HepG2 (cell line): ENCODE results near the gene CCNF. TPM values are rescaled to one million over a fixed set of nuclear protein-coding genes. Genes with fewer than 3 reads are reported as not detected.
A peak's percentile ranks its signal among the peaks of the same experiment; 100 is the strongest.

Experiments used
- DPF2 ChIP-seq: sonication (generic); formaldehyde crosslinking; IDR thresholded peaks from 2 replicates; pipeline ENCODE4 v1.4.0; 2020; ENCODE audit warnings: mild to moderate bottlenecking, low read depth, missing genetic modification reagents, borderline replicate concordance
- ERF ChIP-seq: IDR thresholded peaks from 2 replicates; pipeline ENCODE4 v1.6.1; 2018; ENCODE audit warnings: missing biosample characterization, missing genetic modification reagents
- ESRRA ChIP-seq: sonication (generic); formaldehyde crosslinking; IDR thresholded peaks from 2 replicates; pipeline ENCODE4 v1.5.1; 2020; ENCODE audit warnings: mild to moderate bottlenecking, low read depth, missing genetic modification reagents
- FLYWCH1 ChIP-seq: sonication (generic); formaldehyde crosslinking; IDR thresholded peaks from 2 replicates; pipeline ENCODE4 v1.8.1; 2023; ENCODE audit warnings: mild to moderate bottlenecking, missing genetic modification reagents
- FOSL2 ChIP-seq: sonication (generic); formaldehyde crosslinking; IDR thresholded peaks from 2 replicates; pipeline ENCODE4 v1.4.0; 2020; ENCODE audit warnings: missing genetic modification reagents
- HNF4A ChIP-seq: sonication (generic); formaldehyde crosslinking; IDR thresholded peaks from 2 replicates; pipeline ENCODE4 v1.4.0; 2020; ENCODE audit warnings: missing genetic modification reagents
- NAIF1 ChIP-seq: sonication (generic); formaldehyde crosslinking; IDR thresholded peaks from 2 replicates; pipeline ENCODE4 v1.5.0; 2020; ENCODE audit warnings: mild to moderate bottlenecking, missing genetic modification reagents, borderline replicate concordance
- NFE2 ChIP-seq: sonication (generic); formaldehyde crosslinking; IDR thresholded peaks from 2 replicates; pipeline ENCODE4 v1.4.0; 2020; ENCODE audit warnings: missing genetic modification reagents
- NFIB ChIP-seq: sonication (generic); formaldehyde crosslinking; IDR thresholded peaks from 2 replicates; pipeline ENCODE4 v1.9.0; 2021; ENCODE audit warnings: missing genetic modification reagents, mild to moderate bottlenecking, borderline replicate concordance
- NR2F2 ChIP-seq: IDR thresholded peaks from 2 replicates; pipeline ENCODE4 v1.6.1; 2012; ENCODE audit warnings: low read depth, inconsistent platforms, borderline replicate concordance
- SP5 ChIP-seq: IDR thresholded peaks from 2 replicates; pipeline ENCODE4 v1.6.1; 2016; ENCODE audit warnings: low read depth, borderline replicate concordance
- SRSF1 ChIP-seq: fragments of 200-400 bp; formaldehyde crosslinking; optimal IDR thresholded peaks from 2 replicates; pipeline ENCODE3; 2017; ENCODE audit warnings: mild to moderate bottlenecking, low read depth, low read length, moderate library complexity
- TGIF2 ChIP-seq: IDR thresholded peaks from 2 replicates; pipeline ENCODE4 v1.6.1; 2016; ENCODE audit warnings: control low read depth, missing compliant biosample characterization
- ZBTB3 ChIP-seq: sonication (generic); formaldehyde crosslinking; IDR thresholded peaks from 2 replicates; pipeline ENCODE4 v1.4.0; 2020; ENCODE audit warnings: low read depth, mild to moderate bottlenecking, moderate library complexity, missing genetic modification reagents, borderline replicate concordance
- ZNF337 ChIP-seq: sonication (generic); formaldehyde crosslinking; IDR thresholded peaks from 2 replicates; pipeline ENCODE4 v1.5.1; 2020; ENCODE audit warnings: missing genetic modification reagents, low read depth, mild to moderate bottlenecking, borderline replicate concordance
- ZNF383 ChIP-seq: sonication (generic); formaldehyde crosslinking; IDR thresholded peaks from 2 replicates; pipeline ENCODE4 v1.4.0; 2020; ENCODE audit warnings: missing genetic modification reagents, mild to moderate bottlenecking, borderline replicate concordance
- ZNF510 ChIP-seq: sonication (generic); formaldehyde crosslinking; IDR thresholded peaks from 2 replicates; pipeline ENCODE4 v1.4.0; 2020; ENCODE audit warnings: low read depth, mild to moderate bottlenecking, missing genetic modification reagents
- ZNF557 ChIP-seq: sonication (generic); formaldehyde crosslinking; IDR thresholded peaks from 2 replicates; pipeline ENCODE4 v1.4.0; 2020; ENCODE audit warnings: missing genetic modification reagents
- ZNF629 ChIP-seq: sonication (generic); formaldehyde crosslinking; conservative IDR thresholded peaks from 2 replicates; pipeline ENCODE4 v1.5.0; 2020; ENCODE audit warnings: missing genetic modification reagents
- ZNF672 ChIP-seq: sonication (generic); formaldehyde crosslinking; IDR thresholded peaks from 2 replicates; pipeline ENCODE4 v1.8.1; 2022; ENCODE audit warnings: missing genetic modification reagents
- polyA plus RNA-seq, 8 experiments: library from polyadenylated mRNA; depleted of rRNA in 3 of 8; stranded (reverse) in 7 of 8; unstranded in 1 of 8; fragments of >200 nt; fragmentation: Illumina TruSeq in 4 of 8; extraction: Trizol in 4 of 8; gene quantifications; 2 replicates each; pipeline versions ENCODE4 v1.2.1 to v1.2.3, GENCODE V29; 2011 to 2016; ENCODE audit warnings: low read depth in 4 of 8, missing spikeins in 1 of 8, mixed read lengths in 1 of 8; ENCODE audit not compliant: insufficient read depth in 1 of 8
- total RNA-seq, 5 experiments: library from RNA; depleted of rRNA; stranded (reverse); fragments of >200 nt; fragmentation: Illumina TruSeq; extraction: Trizol; gene quantifications; 2 replicates each; pipeline ENCODE4 v1.2.3, GENCODE V29; 2016; ENCODE audit warnings: low read depth in 1 of 5
- TF ChIP-seq, protein P1 (sequence below): sonication (generic); formaldehyde crosslinking; IDR thresholded peaks from 2 replicates; pipeline ENCODE4 v1.4.0; 2020; ENCODE audit warnings: missing genetic modification reagents, mild to moderate bottlenecking, borderline replicate concordance
- TF ChIP-seq, protein P2 (sequence below): sonication (generic); formaldehyde crosslinking; IDR thresholded peaks from 2 replicates; pipeline ENCODE4 v1.8.1; 2022; ENCODE audit warnings: mild to moderate bottlenecking, missing genetic modification reagents
- TF ChIP-seq, protein P3 (sequence below): sonication (generic); formaldehyde crosslinking; IDR thresholded peaks from 2 replicates; pipeline ENCODE4 v1.4.0; 2020; ENCODE audit warnings: missing genetic modification reagents, borderline replicate concordance

Gene CCNF
- total and polyA plus RNA-seq, 2 of the 13 experiments (the other 11 are each of a cell fraction or from before 2014, with no cell fraction given), result 6.4 to 22.8 TPM

DNA sequence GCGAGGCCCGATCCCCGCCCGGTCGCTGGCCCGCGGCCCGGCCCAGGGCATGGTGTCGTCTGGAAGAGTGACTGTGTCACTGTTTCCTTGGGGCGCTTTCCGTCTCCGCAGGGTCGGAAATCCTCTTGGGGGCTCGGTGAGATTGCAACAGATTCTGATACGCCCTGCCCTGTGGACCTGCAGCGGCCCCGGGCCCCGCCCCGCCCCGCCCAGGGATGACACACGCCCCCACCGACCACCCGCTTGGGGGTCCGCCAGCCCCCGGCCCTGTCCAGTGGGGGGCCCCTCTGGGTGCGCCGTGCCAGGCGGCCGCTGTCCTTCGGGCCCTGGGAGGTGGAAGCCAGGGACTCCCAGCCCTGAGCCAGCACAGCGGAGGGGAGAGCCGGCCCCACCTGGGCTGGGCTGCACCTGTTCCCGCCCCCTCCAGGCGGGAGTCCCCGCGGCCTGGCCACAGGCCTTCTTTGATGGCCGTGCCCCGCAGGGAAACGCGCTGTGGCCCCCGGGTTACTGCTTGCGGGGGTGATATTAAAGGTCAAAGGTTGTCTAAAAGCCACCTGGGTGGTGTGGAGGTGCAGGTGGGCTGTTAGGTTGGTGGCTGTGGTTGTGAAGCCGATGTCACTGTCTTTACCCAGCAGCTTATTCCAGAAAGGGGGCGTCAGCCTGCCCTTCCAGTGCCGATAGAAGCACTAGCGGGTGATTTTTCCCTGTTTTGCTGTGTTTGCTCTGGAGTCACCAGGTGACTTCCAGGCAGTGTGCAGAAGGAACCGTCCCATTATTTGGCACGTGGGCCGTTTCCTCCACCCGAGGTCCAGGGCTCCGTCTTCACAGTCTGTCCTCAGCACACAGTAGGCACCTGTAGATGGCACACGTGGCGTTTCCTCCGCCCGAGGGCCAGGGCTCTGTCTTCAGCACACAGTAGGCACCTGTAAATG lies 46.4 kb downstream of the CCNF start (continued):
- TF ChIP-seq FLYWCH1 (CRISPR knock-in tag) (no peak), NAIF1 (CRISPR knock-in tag) (no peak), SP5 (no peak; the same call in 1 of the 2 replicates), ERF (no peak), ZNF510 (CRISPR knock-in tag) (no peak), TGIF2 (CRISPR knock-in tag) (no peak), SRSF1 (peak; percentile 82), ESRRA (no peak), ZNF383 (no peak), DPF2 (CRISPR knock-in tag) (no peak), HNF4A (CRISPR knock-in tag) (no peak), ZNF337 (CRISPR knock-in tag) (no peak), ZNF557 (CRISPR knock-in tag) (no peak), ZBTB3 (no peak), NFE2 (CRISPR knock-in tag) (no peak), ZNF672 (CRISPR knock-in tag) (no peak), NR2F2 (no peak), NFIB (CRISPR knock-in tag) (no peak), FOSL2 (CRISPR knock-in tag) (0 out of 2 replicates have a peak, but pooled peaks have one; percentile 9), ZNF629 (CRISPR knock-in tag) (no peak)
- TF ChIP-seq, protein P1, sequence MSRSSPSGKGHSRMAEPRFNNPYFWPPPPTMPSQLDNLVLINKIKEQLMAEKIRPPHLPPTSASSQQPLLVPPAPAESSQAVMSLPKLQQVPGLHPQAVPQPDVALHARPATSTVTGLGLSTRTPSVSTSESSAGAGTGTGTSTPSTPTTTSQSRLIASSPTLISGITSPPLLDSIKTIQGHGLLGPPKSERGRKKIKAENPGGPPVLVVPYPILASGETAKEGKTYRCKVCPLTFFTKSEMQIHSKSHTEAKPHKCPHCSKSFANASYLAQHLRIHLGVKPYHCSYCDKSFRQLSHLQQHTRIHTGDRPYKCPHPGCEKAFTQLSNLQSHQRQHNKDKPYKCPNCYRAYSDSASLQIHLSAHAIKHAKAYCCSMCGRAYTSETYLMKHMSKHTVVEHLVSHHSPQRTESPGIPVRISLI (CRISPR knock-in tag), result no peak
- TF ChIP-seq, protein P2, sequence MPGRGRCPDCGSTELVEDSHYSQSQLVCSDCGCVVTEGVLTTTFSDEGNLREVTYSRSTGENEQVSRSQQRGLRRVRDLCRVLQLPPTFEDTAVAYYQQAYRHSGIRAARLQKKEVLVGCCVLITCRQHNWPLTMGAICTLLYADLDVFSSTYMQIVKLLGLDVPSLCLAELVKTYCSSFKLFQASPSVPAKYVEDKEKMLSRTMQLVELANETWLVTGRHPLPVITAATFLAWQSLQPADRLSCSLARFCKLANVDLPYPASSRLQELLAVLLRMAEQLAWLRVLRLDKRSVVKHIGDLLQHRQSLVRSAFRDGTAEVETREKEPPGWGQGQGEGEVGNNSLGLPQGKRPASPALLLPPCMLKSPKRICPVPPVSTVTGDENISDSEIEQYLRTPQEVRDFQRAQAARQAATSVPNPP (CRISPR knock-in tag), result no peak
- TF ChIP-seq, protein P3, sequence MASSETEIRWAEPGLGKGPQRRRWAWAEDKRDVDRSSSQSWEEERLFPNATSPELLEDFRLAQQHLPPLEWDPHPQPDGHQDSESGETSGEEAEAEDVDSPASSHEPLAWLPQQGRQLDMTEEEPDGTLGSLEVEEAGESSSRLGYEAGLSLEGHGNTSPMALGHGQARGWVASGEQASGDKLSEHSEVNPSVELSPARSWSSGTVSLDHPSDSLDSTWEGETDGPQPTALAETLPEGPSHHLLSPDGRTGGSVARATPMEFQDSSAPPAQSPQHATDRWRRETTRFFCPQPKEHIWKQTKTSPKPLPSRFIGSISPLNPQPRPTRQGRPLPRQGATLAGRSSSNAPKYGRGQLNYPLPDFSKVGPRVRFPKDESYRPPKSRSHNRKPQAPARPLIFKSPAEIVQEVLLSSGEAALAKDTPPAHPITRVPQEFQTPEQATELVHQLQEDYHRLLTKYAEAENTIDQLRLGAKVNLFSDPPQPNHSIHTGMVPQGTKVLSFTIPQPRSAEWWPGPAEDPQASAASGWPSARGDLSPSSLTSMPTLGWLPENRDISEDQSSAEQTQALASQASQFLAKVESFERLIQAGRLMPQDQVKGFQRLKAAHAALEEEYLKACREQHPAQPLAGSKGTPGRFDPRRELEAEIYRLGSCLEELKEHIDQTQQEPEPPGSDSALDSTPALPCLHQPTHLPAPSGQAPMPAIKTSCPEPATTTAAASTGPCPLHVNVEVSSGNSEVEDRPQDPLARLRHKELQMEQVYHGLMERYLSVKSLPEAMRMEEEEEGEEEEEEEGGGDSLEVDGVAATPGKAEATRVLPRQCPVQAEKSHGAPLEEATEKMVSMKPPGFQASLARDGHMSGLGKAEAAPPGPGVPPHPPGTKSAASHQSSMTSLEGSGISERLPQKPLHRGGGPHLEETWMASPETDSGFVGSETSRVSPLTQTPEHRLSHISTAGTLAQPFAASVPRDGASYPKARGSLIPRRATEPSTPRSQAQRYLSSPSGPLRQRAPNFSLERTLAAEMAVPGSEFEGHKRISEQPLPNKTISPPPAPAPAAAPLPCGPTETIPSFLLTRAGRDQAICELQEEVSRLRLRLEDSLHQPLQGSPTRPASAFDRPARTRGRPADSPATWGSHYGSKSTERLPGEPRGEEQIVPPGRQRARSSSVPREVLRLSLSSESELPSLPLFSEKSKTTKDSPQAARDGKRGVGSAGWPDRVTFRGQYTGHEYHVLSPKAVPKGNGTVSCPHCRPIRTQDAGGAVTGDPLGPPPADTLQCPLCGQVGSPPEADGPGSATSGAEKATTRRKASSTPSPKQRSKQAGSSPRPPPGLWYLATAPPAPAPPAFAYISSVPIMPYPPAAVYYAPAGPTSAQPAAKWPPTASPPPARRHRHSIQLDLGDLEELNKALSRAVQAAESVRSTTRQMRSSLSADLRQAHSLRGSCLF (CRISPR knock-in tag), result no peak
